Measurements from ENCODE around the gene ENPP1. TPM values are rescaled to one million over a fixed set of nuclear protein-coding genes. Genes with fewer than 3 reads are reported as not detected.
"Not testable (repeated sequence)": the region's sequence is repeated elsewhere in the genome, so short reads cannot be mapped to it uniquely, and the experiment has no call there.

Gene ENPP1
- total RNA-seq, 2 experiments from 2014 or later: 2.0 to 2.7 TPM

DNA sequence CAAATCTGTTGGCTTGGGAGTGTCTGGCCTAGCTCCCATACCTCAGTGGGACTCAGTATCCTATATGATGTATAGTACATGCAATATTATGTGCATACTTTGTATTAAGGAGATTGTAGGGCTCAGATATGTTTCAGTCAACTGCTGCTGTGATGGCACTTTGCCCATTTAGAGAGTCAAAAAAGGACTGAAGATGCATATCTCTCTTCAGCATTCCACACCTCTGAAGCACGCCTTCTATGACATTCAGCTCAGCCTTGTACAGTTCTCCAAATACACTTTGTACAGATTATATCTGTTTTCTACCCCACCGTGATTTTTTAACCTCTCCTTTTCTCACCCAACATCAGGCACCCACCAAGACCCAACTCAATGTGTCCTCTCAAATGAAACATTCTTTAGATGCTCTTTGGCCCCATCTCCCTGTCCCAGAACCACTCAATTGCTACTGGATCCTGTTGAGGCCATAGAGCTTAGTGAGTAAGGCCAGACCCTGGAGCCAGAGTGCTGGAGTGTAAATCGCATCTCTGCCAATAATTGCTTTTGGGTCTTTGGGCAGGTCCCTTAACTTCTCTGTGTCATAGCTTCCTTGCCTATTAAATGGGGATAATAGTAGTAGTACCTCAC lies 15.6 kb downstream of the ENPP1 start:
- ChIA-PET POLR2A (no interaction called here), CTCF (no interaction called here)

DNA sequence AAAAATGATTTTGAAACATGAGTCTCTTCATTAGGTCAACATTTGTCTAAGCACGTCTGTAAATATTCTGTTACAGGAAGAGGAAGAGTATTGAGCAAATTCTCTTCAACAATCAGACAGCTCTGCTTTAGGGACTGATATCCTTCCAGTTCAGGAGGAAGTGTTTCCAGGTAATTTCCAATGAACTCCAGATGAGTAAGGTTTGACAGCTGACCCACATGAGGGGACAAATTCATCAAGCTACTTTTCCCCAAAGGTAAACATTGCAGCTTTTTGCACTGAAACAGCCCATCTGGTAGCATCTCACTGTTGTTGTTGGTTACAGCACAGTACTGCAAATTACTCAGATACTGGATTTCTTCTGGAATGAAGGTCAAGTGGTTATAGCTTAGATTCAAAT lies 18.1 kb downstream of the ENPP1 start:
- CTCF ChIA-PET: no interaction called here

DNA sequence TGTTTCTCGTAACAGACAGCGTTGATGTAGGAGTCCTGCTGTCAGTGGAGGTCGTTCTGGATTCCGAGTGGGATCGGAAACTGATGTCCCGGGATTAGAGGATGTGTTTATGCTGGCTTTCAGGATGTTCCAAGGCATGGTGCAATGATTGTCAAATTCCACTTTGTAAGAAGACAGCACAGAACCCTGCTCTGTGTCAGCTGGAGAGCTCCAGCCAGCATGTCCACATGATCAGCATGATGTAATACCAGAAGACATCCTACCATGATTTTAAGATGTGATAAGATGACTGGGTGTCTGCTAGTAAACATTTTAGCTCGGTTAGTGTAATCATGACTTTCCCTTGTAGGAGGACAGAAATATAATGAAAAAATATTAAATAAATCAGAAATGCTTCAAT lies 20.3 kb downstream of the ENPP1 start:
- ChIA-PET POLR2A (no interaction called here), CTCF (no interaction called here)

More for the DNA sequence above, 18.1 kb downstream of the ENPP1 start:
- POLR2A ChIA-PET: no interaction called here

DNA sequence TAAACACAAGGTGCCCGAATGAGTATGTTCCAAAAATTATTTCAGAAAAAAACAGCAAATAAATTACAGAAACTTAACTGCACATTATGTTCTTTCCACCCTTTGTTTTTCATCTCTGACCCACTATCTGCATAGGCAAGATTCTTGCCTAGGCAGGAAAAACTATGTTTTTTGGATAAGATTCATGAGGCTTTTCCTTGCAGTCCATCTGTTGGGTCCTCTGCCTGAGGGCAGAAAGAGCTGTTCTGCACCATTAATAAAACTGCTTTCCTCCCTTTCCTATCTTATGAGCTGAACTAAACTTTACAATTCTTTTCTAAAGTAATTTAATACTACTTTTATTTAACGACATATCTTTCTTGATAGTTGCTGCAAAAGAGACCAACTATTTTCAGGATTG lies 21.1 kb downstream of the ENPP1 start:
- CTCF ChIA-PET: no interaction called here
- POLR2A ChIA-PET: no interaction called here

DNA sequence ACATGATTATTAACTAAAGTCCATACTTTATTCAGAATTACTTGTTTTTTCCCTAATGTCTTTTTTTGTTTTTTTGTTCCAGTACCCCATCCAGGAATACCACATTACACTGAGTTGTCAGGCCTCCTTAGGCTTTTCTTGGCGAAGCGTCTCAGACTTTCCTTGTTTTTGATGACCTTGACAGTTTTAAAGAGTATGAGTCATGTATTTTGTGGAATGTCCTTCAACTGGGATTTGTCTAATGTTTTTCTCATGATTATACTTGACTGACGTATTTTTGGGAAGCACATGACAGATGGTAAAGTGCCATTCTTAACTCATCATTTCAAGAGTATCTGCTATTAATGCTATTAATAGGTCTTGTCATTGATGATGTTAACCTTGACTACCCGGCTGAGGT lies 23.6 kb downstream of the ENPP1 start:
- ChIA-PET POLR2A (no interaction called here), CTCF (no interaction called here)

DNA sequence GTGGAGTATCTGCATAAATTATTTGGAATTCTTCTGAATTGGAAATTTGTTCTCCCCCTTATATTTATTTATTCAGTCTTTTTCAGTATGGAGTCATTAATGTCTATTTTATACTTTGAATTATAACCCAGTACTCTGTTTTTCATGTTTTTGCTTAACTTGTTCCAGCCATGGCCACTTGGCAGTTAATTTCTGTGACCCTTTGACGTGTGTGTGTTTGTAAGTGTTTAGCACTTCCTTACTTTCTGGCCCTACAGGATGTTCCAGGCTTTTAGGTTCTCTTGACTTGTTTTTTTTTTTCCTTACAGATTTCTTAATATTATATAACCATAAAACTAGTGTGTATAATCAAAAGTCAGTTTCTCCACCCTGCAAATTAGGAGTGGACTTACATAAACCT lies 24.1 kb downstream of the ENPP1 start:
- ChIA-PET CTCF (no interaction called here), POLR2A (no interaction called here)

DNA sequence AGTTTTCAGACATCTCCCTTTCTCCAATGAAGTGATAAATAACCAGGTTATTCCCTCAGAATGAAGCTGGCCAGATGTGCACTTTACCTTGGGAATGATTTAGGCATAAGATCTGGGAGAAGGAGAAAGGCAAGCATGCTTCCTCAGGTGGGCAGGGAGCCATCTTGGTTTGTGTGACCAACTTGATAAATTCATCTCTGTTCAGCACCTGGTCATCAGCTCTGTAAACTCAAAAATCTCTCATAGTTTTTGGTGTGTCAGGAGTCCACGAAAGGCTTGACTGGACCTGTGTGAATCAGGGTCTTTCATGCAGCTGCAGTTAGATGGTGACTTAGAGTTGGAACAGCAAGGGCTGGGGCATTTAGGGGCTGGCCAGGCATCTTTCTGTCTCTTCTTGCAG lies 24.5 kb downstream of the ENPP1 start:
- ChIA-PET CTCF (no interaction called here), POLR2A (no interaction called here)

DNA sequence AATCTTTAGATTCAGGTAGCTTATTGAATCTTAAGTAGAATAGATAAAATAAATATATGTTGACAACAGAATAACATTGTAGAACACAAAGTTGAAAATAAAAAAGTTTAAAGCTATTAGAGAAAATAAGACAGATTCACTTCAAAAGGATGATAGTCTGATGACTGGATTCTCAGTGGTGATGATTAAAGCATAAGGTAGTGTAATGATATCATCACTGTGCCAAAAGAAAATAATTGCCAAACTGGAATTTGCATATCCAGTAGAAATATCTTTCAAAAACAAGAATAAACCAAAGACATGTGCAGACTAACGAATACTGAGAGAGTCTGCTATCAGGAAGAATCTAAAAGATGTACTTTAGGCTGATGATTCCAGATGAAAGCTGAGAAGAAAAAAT lies 30.2 kb downstream of the ENPP1 start:
- ChIA-PET POLR2A (no interaction called here), CTCF (no interaction called here)

DNA sequence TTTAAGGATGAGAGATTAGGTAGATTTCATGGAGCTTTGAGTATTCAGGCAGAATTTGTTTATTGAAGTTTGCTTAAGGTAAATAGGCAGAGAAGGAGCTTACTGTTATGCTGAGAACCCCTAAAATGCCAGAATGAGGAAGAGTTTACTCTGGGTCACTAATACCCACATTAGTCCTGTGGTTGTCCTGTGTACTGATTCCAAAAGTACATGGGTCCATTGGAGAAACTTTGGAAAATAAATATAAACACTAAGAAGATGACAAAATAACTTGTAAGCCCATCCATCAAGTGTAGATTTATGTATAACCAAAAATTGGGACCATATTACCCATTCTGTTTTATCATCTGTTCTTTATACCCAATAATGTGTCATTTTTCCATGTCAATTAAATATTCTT lies 31.6 kb downstream of the ENPP1 start:
- ChIA-PET CTCF (no interaction called here), POLR2A (no interaction called here)

DNA sequence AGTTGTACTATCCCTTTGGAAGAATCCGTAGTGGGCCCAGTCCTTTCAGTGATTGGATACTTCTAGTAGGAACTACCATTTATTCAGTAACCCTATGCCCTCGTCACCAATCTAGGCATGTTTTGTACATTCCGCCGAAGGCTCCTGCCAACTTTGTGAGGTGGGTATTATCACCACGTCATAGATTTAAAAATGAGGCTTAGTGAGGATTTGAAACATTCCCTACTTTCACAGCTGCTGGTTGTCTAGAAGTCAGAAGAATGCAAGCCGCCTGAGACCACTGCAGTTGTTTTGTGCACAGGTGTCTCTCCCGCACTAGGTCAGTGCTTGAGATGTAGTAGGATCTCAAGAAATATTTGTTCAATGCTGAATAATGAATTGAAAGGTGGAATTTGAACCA lies 32.6 kb downstream of the ENPP1 start:
- CTCF ChIA-PET: no interaction called here
- POLR2A ChIA-PET: no interaction called here

DNA sequence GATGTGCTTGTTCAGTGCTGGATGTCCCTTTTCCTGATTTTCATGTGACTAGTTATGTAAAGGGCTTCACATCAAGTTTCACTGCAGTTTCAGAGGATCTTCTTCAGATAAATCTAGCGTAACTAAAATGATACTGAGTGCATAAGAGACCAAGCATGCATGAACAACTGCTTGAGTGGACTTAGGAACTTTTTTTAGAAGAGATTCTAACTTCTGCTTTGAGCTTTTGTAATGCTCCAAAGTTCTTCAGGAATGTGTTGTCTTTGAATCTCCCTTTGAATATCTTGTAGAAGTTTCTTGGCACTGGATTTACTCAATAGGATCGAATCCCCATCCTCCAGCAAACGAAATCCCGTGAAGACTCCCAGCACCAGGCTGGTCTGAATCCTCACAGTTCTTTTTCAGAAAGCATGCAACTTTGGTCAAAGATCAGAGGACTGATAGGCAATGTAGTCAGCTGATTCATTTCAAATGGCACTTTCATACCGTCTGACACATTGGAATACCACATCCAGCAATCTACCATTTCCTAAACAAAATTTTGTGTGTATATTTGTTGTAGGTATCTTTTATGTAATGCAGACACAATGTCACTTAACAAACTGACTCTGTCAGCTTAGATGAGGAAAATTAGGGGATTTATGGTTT lies 33.2 kb downstream of the ENPP1 start:
- ChIA-PET POLR2A (no interaction called here), CTCF (no interaction called here)

DNA sequence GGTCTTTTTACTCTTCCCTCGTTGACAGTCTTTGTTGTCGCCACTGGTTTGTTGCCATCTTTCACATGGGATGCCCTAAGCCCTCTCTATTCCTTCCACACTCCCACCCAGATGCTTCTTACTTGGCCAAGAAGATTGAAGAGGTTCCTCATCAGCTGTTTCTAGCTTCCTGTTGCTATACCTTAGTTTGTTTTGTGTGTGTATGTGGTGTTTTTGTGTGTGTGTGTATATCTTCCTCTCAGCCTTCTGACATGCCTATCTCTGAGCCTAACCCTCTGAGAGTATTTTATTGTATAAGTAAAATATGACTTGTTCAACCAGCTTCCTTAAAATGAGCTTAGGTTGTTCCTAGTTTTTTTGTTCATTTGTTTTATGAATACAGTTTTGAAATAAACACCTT lies 35.9 kb downstream of the ENPP1 start:
- ChIA-PET POLR2A (no interaction called here), CTCF (no interaction called here)

DNA sequence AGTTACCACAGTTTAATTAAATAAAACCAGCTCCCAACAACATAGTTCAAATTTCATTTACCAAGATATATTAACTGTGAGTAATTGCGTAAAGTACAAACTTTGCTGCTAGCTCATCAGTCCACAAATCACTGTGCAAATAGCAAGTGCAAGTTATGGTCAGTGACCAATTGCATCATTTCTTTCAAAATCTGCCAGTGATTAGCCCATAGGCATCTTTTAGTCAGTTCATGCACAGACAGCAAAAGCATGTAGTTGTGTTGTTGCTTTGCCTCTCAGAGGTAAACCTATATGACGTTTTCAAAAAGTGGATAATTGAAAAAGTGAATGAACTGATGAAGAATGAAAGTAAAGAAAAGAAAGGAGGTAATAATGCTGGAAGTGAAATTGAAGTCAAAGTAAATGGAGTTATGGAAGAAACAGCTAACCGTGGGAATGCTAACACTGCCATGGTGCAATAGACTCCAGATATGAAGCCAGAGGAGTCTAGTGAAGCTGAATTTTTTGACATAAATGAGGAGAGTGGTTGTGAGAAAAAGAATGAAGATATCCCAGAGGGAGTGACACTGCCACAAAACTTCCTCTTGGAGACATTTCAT lies 36.5 kb downstream of the ENPP1 start:
- ChIA-PET POLR2A (no interaction called here), CTCF (no interaction called here)

DNA sequence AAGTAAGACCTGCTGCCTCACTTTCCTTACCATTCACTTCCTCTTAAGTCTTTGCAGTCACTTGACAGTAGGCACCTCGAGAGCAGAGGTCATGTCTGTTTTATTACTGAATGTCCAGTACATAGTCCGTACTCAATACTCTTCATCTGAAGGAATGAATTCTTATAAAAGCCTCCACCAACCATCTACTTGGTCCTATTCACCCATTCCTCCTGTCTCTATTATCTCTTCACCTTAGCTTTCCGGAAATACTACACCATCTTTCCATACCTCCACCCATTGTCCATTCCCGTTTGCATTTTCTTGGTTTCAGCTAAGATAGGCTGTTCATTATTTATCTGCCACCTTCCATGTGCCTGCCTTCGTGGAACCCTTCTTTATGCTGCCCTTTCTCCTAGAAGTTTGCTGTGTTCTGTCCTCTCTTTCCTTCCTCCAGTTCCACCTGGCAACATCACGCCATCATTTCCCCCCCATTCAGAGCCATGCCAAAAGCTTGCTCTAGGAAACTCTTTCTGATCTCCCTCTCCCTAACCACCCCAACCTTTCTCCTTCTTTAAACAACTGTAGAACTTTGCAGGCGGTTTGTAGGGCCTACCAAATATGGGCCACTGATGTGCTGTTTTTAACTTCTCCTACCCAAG lies 38.3 kb downstream of the ENPP1 start:
- ChIA-PET CTCF (no interaction called here), POLR2A (no interaction called here)

DNA sequence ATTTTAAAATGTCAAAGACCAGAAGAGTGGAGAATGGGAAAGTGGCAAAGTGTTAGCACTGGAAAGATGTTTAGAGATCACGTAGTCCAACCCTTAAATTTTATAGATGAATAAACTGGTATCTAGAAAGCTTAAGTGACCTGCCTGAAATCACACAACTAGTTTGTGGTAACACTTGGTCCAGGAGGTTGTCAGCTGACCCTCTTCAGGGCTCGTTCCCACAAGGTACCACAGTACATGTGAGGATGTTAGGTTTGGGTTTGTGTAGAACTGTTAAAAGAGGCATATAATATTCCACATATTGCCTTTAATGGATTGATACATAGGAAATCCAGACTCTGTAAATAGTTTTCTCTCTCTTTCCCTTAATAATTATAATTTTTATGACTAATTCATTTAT lies 39.1 kb downstream of the ENPP1 start:
- ChIA-PET CTCF (no interaction called here), POLR2A (no interaction called here)

DNA sequence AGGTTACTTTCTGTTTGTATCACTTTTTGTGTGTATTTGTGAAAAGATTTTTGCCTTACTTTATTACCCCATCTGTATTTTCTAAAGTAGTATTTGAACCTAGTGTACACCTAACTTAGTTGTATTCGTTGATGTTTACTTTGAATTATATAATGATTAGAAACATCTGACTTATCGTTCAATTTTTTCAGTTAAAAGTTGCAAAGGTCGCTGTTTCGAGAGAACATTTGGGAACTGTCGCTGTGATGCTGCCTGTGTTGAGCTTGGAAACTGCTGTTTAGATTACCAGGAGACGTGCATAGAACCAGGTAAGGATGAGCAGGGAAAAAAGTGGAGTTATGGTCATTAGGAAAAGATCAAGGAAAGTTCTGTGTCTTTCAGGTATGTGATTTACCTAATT lies 42.0 kb downstream of the ENPP1 start:
- CTCF ChIA-PET: no interaction called here

DNA sequence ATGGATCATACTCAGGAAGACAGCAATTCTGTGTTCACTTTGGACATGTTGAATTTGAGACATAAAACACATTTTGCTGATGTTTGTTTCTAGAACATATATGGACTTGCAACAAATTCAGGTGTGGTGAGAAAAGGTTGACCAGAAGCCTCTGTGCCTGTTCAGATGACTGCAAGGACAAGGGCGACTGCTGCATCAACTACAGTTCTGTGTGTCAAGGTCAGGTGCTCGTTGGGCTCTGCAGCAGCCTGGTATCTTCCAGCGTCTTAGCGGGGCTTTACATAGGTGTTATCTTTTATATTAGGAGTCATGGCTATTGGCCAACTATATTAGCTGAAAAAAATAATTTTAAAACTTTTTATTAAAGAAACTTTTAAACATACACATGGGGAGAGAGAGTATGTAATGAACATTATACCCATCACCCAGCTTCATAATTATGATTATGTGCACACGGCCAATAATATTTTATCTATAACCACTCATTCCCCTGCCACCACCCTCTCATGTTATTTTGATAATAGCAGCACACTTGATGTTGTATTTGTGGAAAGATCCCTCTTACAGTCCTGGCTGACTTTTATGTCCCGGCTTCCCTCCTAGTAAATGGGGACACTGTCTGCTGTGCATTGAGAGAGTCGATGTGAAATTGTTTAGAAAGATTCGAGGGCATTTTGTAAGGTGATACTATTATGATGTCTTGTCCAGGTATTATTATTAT lies 43.4 kb downstream of the ENPP1 start:
- ChIA-PET CTCF (no interaction called here), POLR2A (no interaction called here)

More for the DNA sequence above, 42.0 kb downstream of the ENPP1 start:
- POLR2A ChIA-PET: no interaction called here

DNA sequence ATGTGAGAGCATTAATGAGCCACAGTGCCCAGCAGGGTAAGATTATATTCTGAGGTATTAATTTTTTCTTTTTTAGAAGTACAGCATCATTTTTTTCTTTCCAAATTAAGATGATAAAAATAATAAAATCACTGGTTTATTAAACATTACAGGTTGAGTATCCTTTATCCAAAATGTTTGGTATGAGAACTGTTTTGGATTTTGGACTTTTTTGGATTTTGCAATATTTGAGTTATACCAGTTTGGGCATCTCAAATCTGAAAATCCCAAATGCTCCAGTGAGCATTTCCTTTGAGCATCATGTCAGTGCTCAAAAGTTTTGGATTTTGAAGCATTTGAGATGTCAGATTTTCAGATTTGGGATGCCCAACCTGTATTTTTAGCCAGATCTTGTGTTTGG lies 44.4 kb downstream of the ENPP1 start:
- POLR2A ChIA-PET: no interaction called here
- CTCF ChIA-PET: no interaction called here

DNA sequence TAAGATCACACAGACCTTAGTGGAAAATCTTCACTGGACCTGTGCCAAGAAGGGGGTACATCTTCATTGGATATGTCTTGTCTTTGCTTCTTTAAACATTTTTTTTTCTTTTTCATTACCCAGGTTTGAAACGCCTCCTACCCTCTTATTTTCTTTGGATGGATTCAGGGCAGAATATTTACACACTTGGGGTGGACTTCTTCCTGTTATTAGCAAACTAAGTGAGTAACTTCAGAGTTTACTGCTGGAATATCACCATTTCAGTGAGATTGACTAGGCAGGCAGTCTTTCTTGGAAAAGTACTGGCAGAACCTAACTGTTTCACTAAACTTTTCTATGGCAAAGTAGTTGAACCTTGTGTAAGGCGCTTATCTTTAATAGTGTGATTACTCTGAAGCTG lies 47.0 kb downstream of the ENPP1 start:
- CTCF ChIA-PET: no interaction called here
- POLR2A ChIA-PET: no interaction called here

DNA sequence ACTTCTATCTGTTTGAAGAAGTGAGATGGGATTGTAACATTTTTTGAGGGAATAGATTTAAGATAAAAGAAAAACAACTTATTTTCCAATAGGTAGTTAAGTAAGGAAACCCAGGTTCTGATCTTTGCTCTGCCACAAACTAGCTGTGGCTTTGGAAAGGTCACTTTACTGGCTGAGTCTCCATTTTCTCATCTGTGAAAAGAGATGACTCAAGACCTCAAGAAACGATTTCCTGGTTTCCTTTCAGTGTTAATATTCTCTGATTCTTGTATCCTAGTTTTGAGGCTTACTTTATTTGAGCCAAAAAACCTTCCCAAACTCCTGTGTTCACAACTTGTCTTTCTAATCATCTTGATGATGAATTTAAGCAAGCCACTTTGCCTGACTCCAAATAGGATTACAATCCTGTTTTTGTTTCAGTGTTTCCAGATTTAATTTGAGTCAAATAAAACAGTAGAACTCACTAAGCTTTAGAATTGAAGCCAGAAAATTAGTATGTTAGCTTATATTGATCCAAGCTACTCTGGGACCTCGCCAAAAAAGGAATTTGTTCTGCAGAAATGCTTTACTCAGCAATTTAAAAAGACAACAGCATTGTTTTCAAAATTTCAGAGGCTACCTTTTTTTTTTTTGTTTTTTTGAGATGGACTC lies 51.1 kb downstream of the ENPP1 start:
- ChIA-PET CTCF (no interaction called here), POLR2A (no interaction called here)

DNA sequence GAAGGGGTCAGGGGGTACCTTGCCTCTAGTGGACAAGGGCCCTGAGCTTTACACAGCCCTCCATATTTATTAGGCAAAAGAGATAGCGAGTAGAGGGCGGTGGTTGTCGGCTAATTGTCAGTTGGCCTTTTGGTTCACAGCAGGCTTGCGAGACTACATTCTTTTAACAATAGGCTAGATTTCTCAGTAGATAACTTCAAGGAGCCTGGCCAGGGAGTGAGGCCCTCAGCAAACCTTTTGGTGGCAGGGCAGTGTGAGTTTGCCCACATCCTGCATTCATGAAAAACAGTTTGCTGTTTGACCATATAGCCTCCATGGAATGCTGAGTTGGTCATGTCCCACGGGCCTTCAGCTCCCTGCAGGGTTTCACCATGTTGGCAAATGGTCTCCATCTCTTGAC lies 51.8 kb downstream of the ENPP1 start:
- POLR2A ChIA-PET, CTCF ChIA-PET: not testable (repeated sequence)
